H1 (cell line): ENCODE measurements around the gene CTDP1. TPM values are rescaled to one million over a fixed set of nuclear protein-coding genes. Genes with fewer than 3 reads are reported as not detected.

Experiments
- CTCF ChIA-PET: fragments of 300-600 bp; sonication (Branson Sonifier 250); formaldehyde crosslinking; loops from one replicate; lab custom pipeline; 2021; ENCODE audit not compliant: partially characterized antibody; lab: Charles Lee
- POLR2A ChIA-PET: fragments of 300-600 bp; sonication (Branson Sonifier 250); formaldehyde crosslinking; loops from one replicate; lab custom pipeline; 2021; ENCODE audit warnings: inconsistent platforms; ENCODE audit not compliant: partially characterized antibody; lab: Charles Lee
- DNase-seq, 2 experiments: peaks; one replicate each; pipeline versions ENCODE4 v3.0.0 to v3.0.0-alpha.2; 2010 to 2022; ENCODE audit warnings: low spot score in 2 of 2, low read depth in 1 of 2, mixed read lengths in 1 of 2
- FAIRE-seq: peaks from 2 replicates; lab custom pipeline; 2011; peaks lifted over from hg19 to GRCh38; lab: Jason Lieb, UNC
- H2AFZ ChIP-seq: 2 replicates; pipeline ENCODE4 v1.8.1; 2012; ENCODE audit warnings: low read length, inconsistent platforms
- H2AK5ac ChIP-seq: 2 replicates; pipeline ENCODE4 v1.6.1; 2013; ENCODE audit warnings: low read depth, low read length
- H2BK120ac ChIP-seq: replicated peaks from 2 replicates; pipeline ENCODE3; 2013; ENCODE audit warnings: low read depth, low read length, inconsistent platforms
- H2BK12ac ChIP-seq: 2 replicates; pipeline ENCODE4 v1.6.1; 2013; ENCODE audit warnings: low read depth, low read length
- H2BK15ac ChIP-seq: 2 replicates; pipeline ENCODE4 v1.6.1; 2013; ENCODE audit warnings: low read length
- H2BK20ac ChIP-seq: 2 replicates; pipeline ENCODE4 v1.6.1; 2013; ENCODE audit warnings: low read length
- H2BK5ac ChIP-seq: 2 replicates; pipeline ENCODE4 v1.6.1; 2013; ENCODE audit warnings: low read depth, low read length
- H3K14ac ChIP-seq: 2 replicates; pipeline ENCODE4 v1.6.1; 2013; ENCODE audit warnings: inconsistent platforms; ENCODE audit not compliant: insufficient read length
- H3K18ac ChIP-seq: 2 replicates; pipeline ENCODE4 v1.6.1; 2013; ENCODE audit warnings: low read length; ENCODE audit errors: extremely low read depth
- H3K23ac ChIP-seq: 2 replicates; pipeline ENCODE4 v1.6.1; 2013; ENCODE audit warnings: inconsistent platforms; ENCODE audit not compliant: insufficient read length
- H3K23me2 ChIP-seq: 2 replicates; pipeline ENCODE4 v1.6.1; 2013; ENCODE audit warnings: low read depth, low read length
- H3K27ac ChIP-seq: 2 replicates; pipeline ENCODE4 v1.6.1; 2011; ENCODE audit warnings: low read depth, low read length, inconsistent platforms
- H3K27me3 ChIP-seq, 4 experiments: replicated peaks in 1 of 4; 1 replicate in 1 of 4; 2 replicates in 3 of 4; pipeline versions ENCODE4 v1.6.1 to v1.8.1; 2011 to 2013; ENCODE audit warnings: low read length in 3 of 4, mild to moderate bottlenecking in 3 of 4, inconsistent platforms in 2 of 4, mixed read lengths in 2 of 4, moderate library complexity in 1 of 4; ENCODE audit not compliant: control insufficient read depth in 3 of 4, insufficient read depth in 3 of 4; ENCODE audit errors: extremely low read depth in 1 of 4
- H3K36me3 ChIP-seq, 4 experiments: 2 replicates each; pipeline versions ENCODE4 v1.6.1 to v1.8.1; 2011 to 2013; ENCODE audit warnings: mild to moderate bottlenecking in 4 of 4, low read length in 3 of 4, moderate library complexity in 2 of 4, control low read depth in 1 of 4, inconsistent platforms in 1 of 4; ENCODE audit not compliant: insufficient read depth in 4 of 4, control insufficient read depth in 2 of 4
- H3K4ac ChIP-seq: replicated peaks from 2 replicates; pipeline ENCODE3; 2013; ENCODE audit warnings: low read length, low read depth, mixed read lengths, inconsistent platforms; ENCODE audit not compliant: insufficient read length
- H3K4me1 ChIP-seq, 4 experiments: replicated peaks in 1 of 4; 1 replicate in 1 of 4; 2 replicates in 3 of 4; pipeline versions ENCODE4 v1.6.1 to v1.8.1; 2011 to 2013; ENCODE audit warnings: low read length in 3 of 4, inconsistent platforms in 2 of 4, mixed read lengths in 1 of 4; ENCODE audit not compliant: insufficient read depth in 4 of 4, control insufficient read depth in 3 of 4
- H3K4me2 ChIP-seq, 2 experiments: 2 replicates each; pipeline versions ENCODE4 v1.6.1 to v1.8.1; 2011 to 2013; ENCODE audit warnings: low read depth in 2 of 2, low read length in 2 of 2, control low read depth in 1 of 2, inconsistent platforms in 1 of 2, mild to moderate bottlenecking in 1 of 2; ENCODE audit not compliant: insufficient read depth in 1 of 2
- H3K4me3 ChIP-seq, 4 experiments: fragments of 200-600, 300-600 bp in 1 of 4; sonication (generic), shearing (Covaris generic), sonication (Bioruptor Twin) in 1 of 4; 2 replicates each; pipeline versions ENCODE4 v1.5.1 to v1.8.1; 2011 to 2016; ENCODE audit warnings: low read length in 4 of 4, low read depth in 3 of 4, control low read depth in 2 of 4, inconsistent platforms in 2 of 4, mild to moderate bottlenecking in 2 of 4, mixed read lengths in 1 of 4, moderate library complexity in 1 of 4; ENCODE audit not compliant: insufficient read depth in 2 of 4; ENCODE audit errors: extremely low read depth in 1 of 4
- H3K56ac ChIP-seq: replicated peaks from 2 replicates; pipeline ENCODE3; 2013; ENCODE audit warnings: low read depth, mild to moderate bottlenecking, mixed read lengths, low read length, inconsistent platforms; ENCODE audit not compliant: insufficient read length
- H3K79me1 ChIP-seq: 2 replicates; pipeline ENCODE4 v1.6.1; 2013; ENCODE audit warnings: low read depth, low read length, control low read depth
- H3K79me2 ChIP-seq, 2 experiments: 2 replicates each; pipeline versions ENCODE4 v1.6.1 to v1.8.1; 2012 to 2013; ENCODE audit warnings: low read length in 2 of 2, mild to moderate bottlenecking in 2 of 2, inconsistent platforms in 1 of 2; ENCODE audit not compliant: insufficient read depth in 2 of 2, control insufficient read depth in 1 of 2
- H3K9ac ChIP-seq, 4 experiments: replicated peaks in 1 of 4; 1 replicate in 1 of 4; 2 replicates in 3 of 4; pipeline versions ENCODE4 v1.6.1 to v1.8.1; 2011 to 2013; ENCODE audit warnings: low read depth in 3 of 4, low read length in 3 of 4, control low read depth in 2 of 4, mild to moderate bottlenecking in 2 of 4, moderate library complexity in 2 of 4, inconsistent platforms in 1 of 4; ENCODE audit errors: extremely low read depth in 1 of 4
- H3K9me3 ChIP-seq, 2 experiments: 2 replicates each; pipeline versions ENCODE4 v1.6.1 to v1.8.1; 2012 to 2013; ENCODE audit warnings: mild to moderate bottlenecking in 2 of 2, moderate library complexity in 2 of 2, control low read depth in 1 of 2, inconsistent platforms in 1 of 2, low read depth in 1 of 2, low read length in 1 of 2, mixed read lengths in 1 of 2; ENCODE audit not compliant: insufficient read depth in 2 of 2
- H4K20me1 ChIP-seq, 2 experiments: replicated peaks in 1 of 2; 2 replicates each; pipeline versions ENCODE3 to v1.8.1; 2011 to 2013; ENCODE audit warnings: inconsistent platforms in 2 of 2, low read length in 2 of 2, mild to moderate bottlenecking in 1 of 2; ENCODE audit not compliant: insufficient read depth in 2 of 2, control insufficient read depth in 1 of 2
- H4K5ac ChIP-seq: 2 replicates; pipeline ENCODE4 v1.6.1; 2013; ENCODE audit warnings: low read length, low read depth, mixed read lengths, inconsistent platforms; ENCODE audit not compliant: insufficient read length
- H4K8ac ChIP-seq: 2 replicates; pipeline ENCODE4 v1.8.0; 2013; ENCODE audit warnings: mild to moderate bottlenecking, moderate library complexity, low read length, inconsistent platforms; ENCODE audit not compliant: insufficient read depth; ENCODE audit errors: extremely low read depth
- H4K91ac ChIP-seq: replicated peaks from 2 replicates; pipeline ENCODE3; 2013; ENCODE audit warnings: low read length, mixed read lengths, inconsistent platforms; ENCODE audit not compliant: insufficient read length
- EGR1 ChIP-seq: IDR thresholded peaks from 2 replicates; pipeline ENCODE4 v1.6.1; 2011; ENCODE audit warnings: low read depth, low read length, borderline replicate concordance
- EZH2 ChIP-seq: fragments of 200-600 bp; sonication (generic); IDR thresholded peaks from 2 replicates; pipeline ENCODE4 v1.7.1; 2012; ENCODE audit warnings: low read depth, mild to moderate bottlenecking, moderate library complexity, low read length, inconsistent platforms; ENCODE audit not compliant: severe bottlenecking
- FOSL1 ChIP-seq: IDR thresholded peaks from 2 replicates; pipeline ENCODE4 v1.6.1; 2011; ENCODE audit warnings: mild to moderate bottlenecking, low read depth, low read length, moderate library complexity; ENCODE audit not compliant: insufficient read depth
- GTF2F1 ChIP-seq: IDR thresholded peaks from 2 replicates; pipeline ENCODE4 v1.6.1; 2012; ENCODE audit warnings: low read depth, low read length, improper control_type of control experiment, borderline replicate concordance
- JUND ChIP-seq: IDR thresholded peaks from 2 replicates; pipeline ENCODE4 v1.6.1; 2011; ENCODE audit warnings: mild to moderate bottlenecking, improper control_type of control experiment, low read length
- KDM5A ChIP-seq: fragments of 200-600 bp; IDR thresholded peaks from 2 replicates; pipeline ENCODE4 v1.7.1; 2012; ENCODE audit warnings: mild to moderate bottlenecking, low read length, inconsistent platforms, mixed read lengths
- POLR2A ChIP-seq, 2 experiments: IDR thresholded peaks; 1 replicate in 1 of 2; 2 replicates in 1 of 2; pipeline ENCODE4 v1.6.1; 2011; ENCODE audit warnings: low read depth in 2 of 2, low read length in 2 of 2, mild to moderate bottlenecking in 2 of 2; ENCODE audit errors: control extremely low read depth in 1 of 2
- RAD21 ChIP-seq, 2 experiments: IDR thresholded peaks in 1 of 2; conservative IDR thresholded peaks in 1 of 2; 2 replicates each; pipeline ENCODE4 v1.6.1; 2011; ENCODE audit warnings: low read depth in 2 of 2, low read length in 2 of 2, improper control_type of control experiment in 1 of 2, inconsistent platforms in 1 of 2, mild to moderate bottlenecking in 1 of 2, moderate library complexity in 1 of 2
- RFX5 ChIP-seq: IDR thresholded peaks from 2 replicates; pipeline ENCODE4 v1.6.1; 2011; ENCODE audit warnings: low read depth, low read length, improper control_type of control experiment, borderline replicate concordance
- SIX5 ChIP-seq: IDR thresholded peaks from 2 replicates; pipeline ENCODE4 v1.6.1; 2011; ENCODE audit warnings: mild to moderate bottlenecking, low read depth, low read length
- SP1 ChIP-seq: IDR thresholded peaks from 2 replicates; pipeline ENCODE4 v1.6.1; 2011; ENCODE audit warnings: low read depth, low read length
- TBP ChIP-seq: IDR thresholded peaks from 2 replicates; pipeline ENCODE4 v1.6.1; 2011; ENCODE audit warnings: low read depth, low read length, improper control_type of control experiment
- YY1 ChIP-seq: IDR thresholded peaks from 2 replicates; pipeline ENCODE4 v1.6.1; 2011; ENCODE audit warnings: low read depth, mild to moderate bottlenecking, low read length
- ZNF274 ChIP-seq: IDR thresholded peaks from 2 replicates; pipeline ENCODE4 v1.7.0; 2012; ENCODE audit warnings: low read length, borderline replicate concordance; ENCODE audit errors: extremely low read depth
- WGBS, 2 experiments: shearing (Covaris generic) in 1 of 2; methylation state at CpG; one replicate each; pipeline versions ENCODE4 v1.1.6 to v1.1.7; 2013 to 2015; ENCODE audit warnings: low lambda C conversion rate in 2 of 2, mixed read lengths in 2 of 2, inconsistent platforms in 1 of 2, low coverage in 1 of 2, missing lambda C conversion rate in 1 of 2; ENCODE audit not compliant: insufficient replicate concordance in 2 of 2, insufficient coverage in 1 of 2, insufficient read length in 1 of 2; ENCODE audit errors: extremely low coverage in 1 of 2, missing lambda C conversion rate in 1 of 2; 5-methylcytosine and 5-hydroxymethylcytosine counted together
- polyA plus RNA-seq, 7 experiments: library from polyadenylated mRNA; depleted of rRNA in 3 of 7; stranded (reverse) in 5 of 7; unstranded in 2 of 7; fragments of >200 nt in 5 of 7; fragments of 200-250 nt in 2 of 7; gene quantifications; 1 replicate in 5 of 7; 2 replicates in 1 of 7; 4 replicates in 1 of 7; pipeline versions ENCODE4 v1.2.1 to v1.2.3, GENCODE V29; 2011 to 2013; ENCODE audit warnings: missing spikeins in 2 of 7, mixed read lengths in 2 of 7
- total RNA-seq: library from RNA; stranded (reverse); fragmentation: NEBNext Ultra II Directional; extraction: Animal tissue kit (Norgen Biotek cat#: 25700); gene quantifications from 2 replicates; pipeline ENCODE4 v1.2.1, GENCODE V29; 2021

CTDP1 gene
- total and polyA plus RNA-seq, 2 of the 8 experiments (the other 6 are each of a cell fraction or from before 2014, with no cell fraction given): 16.6 to 37.0 TPM

DNA sequence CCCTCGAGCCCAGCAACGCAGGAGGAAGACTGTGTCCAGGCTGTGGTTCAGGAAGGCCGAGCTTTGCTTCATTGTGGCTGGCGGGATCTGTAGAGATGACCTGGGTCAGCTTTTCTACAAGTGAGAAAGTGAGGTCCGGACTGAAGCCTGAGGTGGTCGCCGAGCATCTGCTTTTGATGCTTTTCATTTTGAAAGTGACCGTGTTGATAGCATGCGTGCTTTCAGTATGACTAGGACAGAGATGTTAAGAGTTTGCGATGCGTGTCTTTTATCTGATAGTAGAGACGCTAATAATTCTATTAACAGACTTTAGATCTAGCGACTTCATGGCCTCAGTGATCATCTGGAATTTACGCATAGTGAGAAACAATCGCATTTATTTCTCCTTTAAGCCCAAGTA lies 28.1 kb downstream of the CTDP1 start:
- peaks cover 0 to 29% (median 18%) of the 10 kb centered on the region in 4 experiments; a peak in 5 of 8 replicates for H3K36me3 ChIP-seq
- POLR2A ChIA-PET: no interaction called here
- no peak overlapping the region for H3K56ac ChIP-seq

More for the DNA sequence above, 28.1 kb downstream of the CTDP1 start:
- Histone ChIP-seq H3K4me2 (no peak overlapping the region), H3K23ac (no peak overlapping the region), H3K9ac (no peak overlapping the region), H3K23me2 (no peaks in the 10 kb centered on the region; the same call in 1 of the 2 replicates), H3K14ac (no peak overlapping the region), H3K79me1 (peaks cover 2% of the 10 kb centered on the region), H4K91ac (no peak overlapping the region), H4K5ac (no peak overlapping the region), H2BK120ac (no peak overlapping the region), H2BK5ac (no peak overlapping the region), H2AFZ (no peak overlapping the region), H2BK12ac (no peak overlapping the region), H2BK20ac (no peak overlapping the region), H4K20me1 (peaks cover 11 to 17% of the 10 kb centered on the region in 2 experiments), H3K4ac (no peak overlapping the region), H2AK5ac (no peak overlapping the region), H3K79me2 (peaks cover 0 to 13% of the 10 kb centered on the region in 2 experiments; a peak in 2 of 4 replicates), H3K4me1 (peaks cover 0 to 2% (median 0%) of the 10 kb centered on the region in 4 experiments; a peak in 1 of 7 replicates), H3K18ac (no peak overlapping the region), H3K27ac (no peak overlapping the region), H3K4me3 (no peak overlapping the region), H3K9me3 (no peaks in the 10 kb centered on the region), H3K27me3 (no peaks in the 10 kb centered on the region), H4K8ac (no peak overlapping the region), H2BK15ac (no peak overlapping the region)
- TF ChIP-seq SP1 (no peak), EGR1 (no peak), GTF2F1 (no peak), SIX5 (no peak), RFX5 (no peak), TBP (no peak), KDM5A (no peak), JUND (no peak), YY1 (no peak), RAD21 (IDR thresholded peaks at IDR 0.05 in 1 of 2, conservative IDR thresholded peaks at IDR 0.05 in 1 of 2; ENCODE audit: low read depth in 2 of 2, low read length in 2 of 2) (no peak), POLR2A (IDR thresholded peaks at IDR 0.05; ENCODE audit: control extremely low read depth in 1 of 2, low read depth in 2 of 2, low read length in 2 of 2) (no peak), EZH2 (no peak), ZNF274 (no peak), FOSL1 (no peak)
- DNase-seq (no peak), FAIRE-seq (no peak)
- CTCF ChIA-PET: interaction anchor here (1.1 kb wide), 1 partner anchor 209 kb away, joined by 3 read pairs; no protein-coding TSS in a partner anchor
- WGBS, 2 experiments: 93% methylated on average over 15 of the region's 15 CpGs; no CpG with 5 or more reads in 1 of the 2 experiments
